ENCODE measurements around the gene RNF183.
A peak's percentile ranks its signal among the peaks of the same experiment; 100 is the strongest.

RNF183 gene

DNA sequence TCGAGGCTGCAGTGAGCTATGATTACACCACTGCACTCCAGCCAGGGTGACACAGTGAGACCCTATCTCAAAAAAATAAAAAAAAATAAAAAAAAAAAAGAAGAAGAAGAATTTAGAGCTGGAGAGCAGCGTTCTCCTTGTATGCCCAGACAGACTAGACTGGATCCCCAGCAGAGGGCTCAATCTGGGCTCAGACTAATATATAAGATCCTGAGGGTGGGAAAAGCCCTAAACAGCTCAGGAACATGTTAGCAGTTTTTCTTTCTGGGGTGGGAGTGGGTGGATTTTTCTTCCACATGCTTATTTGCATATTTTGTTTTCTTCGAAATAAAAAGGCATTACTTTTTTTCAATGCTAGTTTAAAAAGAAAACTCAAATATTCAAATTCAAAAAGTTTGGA lies 45.3 kb upstream of the RNF183 start:
- H3K27ac ChIP-seq = no peak overlapping the region
- TF ChIP-seq ZFX (IDR thresholded peaks at IDR 0.05) = no peak
- TF ChIP-seq, protein P1, sequence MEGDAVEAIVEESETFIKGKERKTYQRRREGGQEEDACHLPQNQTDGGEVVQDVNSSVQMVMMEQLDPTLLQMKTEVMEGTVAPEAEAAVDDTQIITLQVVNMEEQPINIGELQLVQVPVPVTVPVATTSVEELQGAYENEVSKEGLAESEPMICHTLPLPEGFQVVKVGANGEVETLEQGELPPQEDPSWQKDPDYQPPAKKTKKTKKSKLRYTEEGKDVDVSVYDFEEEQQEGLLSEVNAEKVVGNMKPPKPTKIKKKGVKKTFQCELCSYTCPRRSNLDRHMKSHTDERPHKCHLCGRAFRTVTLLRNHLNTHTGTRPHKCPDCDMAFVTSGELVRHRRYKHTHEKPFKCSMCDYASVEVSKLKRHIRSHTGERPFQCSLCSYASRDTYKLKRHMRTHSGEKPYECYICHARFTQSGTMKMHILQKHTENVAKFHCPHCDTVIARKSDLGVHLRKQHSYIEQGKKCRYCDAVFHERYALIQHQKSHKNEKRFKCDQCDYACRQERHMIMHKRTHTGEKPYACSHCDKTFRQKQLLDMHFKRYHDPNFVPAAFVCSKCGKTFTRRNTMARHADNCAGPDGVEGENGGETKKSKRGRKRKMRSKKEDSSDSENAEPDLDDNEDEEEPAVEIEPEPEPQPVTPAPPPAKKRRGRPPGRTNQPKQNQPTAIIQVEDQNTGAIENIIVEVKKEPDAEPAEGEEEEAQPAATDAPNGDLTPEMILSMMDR (conservative IDR thresholded peaks at IDR 0.05) = no peak

DNA sequence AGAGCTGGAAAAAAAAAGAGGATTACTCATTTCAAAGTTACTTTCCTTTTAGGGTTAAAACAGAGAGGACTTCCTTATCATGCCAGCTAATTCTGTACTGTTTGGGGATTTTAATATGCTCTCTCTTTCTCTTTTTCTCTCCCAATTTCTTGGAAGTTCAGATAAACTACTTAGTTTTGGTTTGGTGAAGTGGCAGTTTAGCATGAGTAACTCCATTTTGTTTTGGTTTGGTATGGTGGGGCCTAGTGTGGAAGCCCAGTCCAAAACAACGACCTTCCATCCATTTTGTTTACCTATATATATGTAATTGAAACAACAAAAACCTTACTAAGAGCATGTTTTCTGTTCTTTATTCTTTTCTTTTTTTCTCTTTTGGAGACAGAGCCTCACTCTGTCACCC lies 42.5 kb upstream of the RNF183 start:
- TF ChIP-seq ZFX (IDR thresholded peaks at IDR 0.05) = no peak
- TF ChIP-seq, protein P1 (conservative IDR thresholded peaks at IDR 0.05) = no peak
- no peak overlapping the region for H3K27ac ChIP-seq

DNA sequence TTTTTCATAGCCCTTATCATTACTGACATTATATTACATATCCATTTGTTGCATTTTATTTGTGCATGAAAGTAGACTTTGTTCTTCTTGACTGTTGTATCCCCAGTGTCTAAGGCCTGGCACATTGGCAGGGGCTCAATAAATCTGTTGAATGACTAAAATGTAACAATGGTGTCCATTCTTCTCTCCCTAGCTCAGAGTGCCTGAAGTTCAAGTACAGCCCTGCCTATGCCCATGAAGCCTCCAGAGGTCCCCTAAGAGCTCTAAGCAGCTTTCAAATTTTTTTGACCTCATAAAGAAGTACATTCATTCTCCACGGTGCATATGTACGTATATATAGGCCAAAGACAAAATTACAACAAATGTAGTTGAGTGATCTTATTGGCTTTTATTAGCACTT lies 42.0 kb upstream of the RNF183 start:
- no peak for TF ChIP-seq ZFX (IDR thresholded peaks at IDR 0.05)
- TF ChIP-seq, protein P1 (conservative IDR thresholded peaks at IDR 0.05) = no peak
- H3K27ac ChIP-seq = no peak overlapping the region

DNA sequence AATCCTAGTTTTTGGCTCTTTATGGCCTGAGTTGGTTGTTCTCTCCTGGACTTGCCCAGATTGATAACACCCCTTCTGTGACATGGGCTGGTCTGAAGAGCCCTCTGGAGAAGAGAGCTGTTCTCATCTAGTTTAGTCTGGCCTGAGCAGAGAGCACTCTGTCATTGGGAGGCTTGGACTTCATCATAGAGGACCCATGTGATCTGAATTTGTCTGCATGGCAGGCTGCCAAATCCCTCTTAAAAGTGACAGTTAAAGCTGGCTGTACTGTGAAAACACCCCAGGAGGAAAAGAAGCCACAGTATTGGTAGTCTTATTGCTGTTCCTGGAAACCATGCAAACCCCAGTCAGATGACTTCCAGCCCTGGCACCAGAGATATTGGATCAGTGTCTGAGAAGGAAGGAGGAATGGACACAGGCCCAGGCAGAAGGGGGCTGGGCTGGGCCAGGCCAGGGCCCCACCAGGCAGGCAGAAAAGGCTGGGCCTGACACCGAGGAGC lies 40.6 kb upstream of the RNF183 start:
- H3K27ac ChIP-seq = peak overlapping the region; percentile 14; the same call in 1 of the 2 replicates
- no peak for TF ChIP-seq ZFX (IDR thresholded peaks at IDR 0.05)
- TF ChIP-seq, protein P1 (conservative IDR thresholded peaks at IDR 0.05) = no peak

DNA sequence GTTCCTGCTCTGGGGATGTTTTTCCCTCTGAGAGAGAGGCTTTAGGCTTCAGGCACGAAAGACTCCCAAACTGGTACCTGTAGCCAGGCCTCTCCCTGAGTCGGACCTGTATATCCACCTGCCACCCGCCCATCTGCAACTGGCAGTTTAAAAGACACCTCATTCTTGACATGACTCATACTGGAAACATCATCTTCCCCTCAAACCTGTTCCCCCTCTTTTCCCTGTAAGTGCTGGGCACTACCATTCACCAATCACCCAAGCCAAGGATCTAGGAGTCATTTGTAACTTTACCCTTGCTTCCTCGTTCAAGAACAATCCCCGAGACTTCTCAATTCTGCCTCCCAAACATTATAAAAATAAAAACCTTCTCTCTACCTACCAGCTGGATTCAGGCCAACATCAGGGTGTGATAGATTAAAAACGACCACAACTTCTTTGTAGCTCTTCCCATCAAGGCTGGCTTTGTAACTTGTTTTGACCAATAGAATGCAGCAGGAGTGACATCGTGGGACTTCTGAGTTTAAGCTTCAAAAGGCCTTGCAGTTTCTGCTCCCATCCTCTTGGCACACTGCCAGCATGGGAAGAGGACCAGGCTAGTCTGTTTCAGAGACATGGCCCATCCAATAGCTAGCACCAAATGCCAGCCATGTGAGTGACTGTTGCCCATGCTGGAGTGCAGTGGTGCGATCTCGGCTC lies 38.7 kb upstream of the RNF183 start:
- TF ChIP-seq ZFX (IDR thresholded peaks at IDR 0.05) = no peak
- TF ChIP-seq, protein P1 (conservative IDR thresholded peaks at IDR 0.05) = no peak
- H3K27ac ChIP-seq = no peak overlapping the region

DNA sequence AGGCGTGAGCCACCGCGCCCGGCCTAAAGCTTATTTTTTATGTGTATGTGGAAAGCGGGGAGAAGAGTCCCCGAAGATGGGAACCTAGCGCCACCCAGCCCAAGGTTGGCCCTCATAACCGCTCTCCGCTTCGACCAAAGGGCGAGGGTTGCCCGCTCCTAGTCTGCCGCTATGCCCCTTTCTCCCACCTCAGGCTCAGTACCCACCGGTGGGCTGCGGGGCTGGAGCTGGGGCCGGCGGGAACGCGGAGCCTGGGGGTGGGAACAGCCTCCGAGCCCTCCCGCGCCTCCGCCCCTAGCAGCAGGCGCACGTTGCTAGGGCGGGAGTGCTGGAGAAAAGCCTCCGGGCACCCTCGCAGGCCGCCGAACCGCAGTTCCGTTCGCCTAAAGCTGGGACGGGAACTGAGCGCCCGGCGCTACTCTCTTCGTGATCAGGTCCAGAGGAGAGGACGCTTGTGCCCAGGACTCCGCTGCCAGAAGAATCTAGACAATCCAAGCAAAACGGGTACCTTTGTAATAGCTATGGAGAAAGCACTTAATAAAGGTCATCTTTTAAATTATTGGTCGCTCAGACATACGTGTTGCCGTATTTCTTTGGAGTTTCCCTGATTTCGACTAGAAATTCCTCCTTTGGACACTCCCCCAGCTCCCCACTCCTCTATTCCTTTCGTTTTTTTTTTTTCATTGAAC lies 37.0 kb upstream of the RNF183 start, which contains the start of gene WDR31:
TSS of gene WDR31 (minus strand) at position 265 of the 689 bp plus-strand sequence. CDS start 8,253 bp downstream, outside the sequence.
- peak; percentile 48 for TF ChIP-seq ZFX (IDR thresholded peaks at IDR 0.05)
- TF ChIP-seq, protein P1 (conservative IDR thresholded peaks at IDR 0.05) = no peak
- H3K27ac ChIP-seq = peak within 1 kb of the TSS; percentile 71

DNA sequence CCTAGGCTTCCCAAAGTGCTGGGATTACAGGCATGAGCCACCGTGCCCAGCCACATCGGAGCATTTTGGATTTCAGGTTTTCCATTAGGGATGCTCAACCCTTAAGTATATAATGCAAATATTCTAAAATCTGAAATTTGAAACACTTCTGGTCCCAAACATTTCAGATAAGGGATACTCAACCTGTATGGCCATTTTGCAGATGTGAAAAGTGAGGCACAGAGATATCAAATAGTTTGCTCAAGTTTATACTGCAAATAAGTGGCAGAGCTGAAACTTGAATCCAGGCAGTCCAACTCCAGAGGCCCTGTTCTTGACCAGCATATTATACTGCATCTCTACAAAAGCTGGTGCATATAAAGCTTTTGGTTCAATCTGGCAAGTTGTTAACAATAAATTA lies 34.5 kb upstream of the RNF183 start:
- H3K27ac ChIP-seq = no peak overlapping the region

More for the DNA sequence above, 34.5 kb upstream of the RNF183 start:
- no peak for TF ChIP-seq ZFX (IDR thresholded peaks at IDR 0.05)
- TF ChIP-seq, protein P1 (conservative IDR thresholded peaks at IDR 0.05) = no peak

All from C4-2B (cell line).